Neuronal stem cell (in vitro differentiated cells): ENCODE measurements around the gene SIGLEC11.

Experiments used
- DNase-seq: peaks from one replicate; pipeline ENCODE4 v3.0.0-alpha.2; 2013; ENCODE audit warnings: low spot score
- H2AFZ ChIP-seq: one replicate; pipeline ENCODE4 v1.6.1; 2013; ENCODE audit warnings: mild to moderate bottlenecking, low read length, inconsistent platforms
- H2AK5ac ChIP-seq: 2 replicates; pipeline ENCODE4 v1.6.1; 2013; ENCODE audit warnings: low read depth, mild to moderate bottlenecking, inconsistent platforms, low read length, moderate library complexity, mixed read lengths
- H2BK120ac ChIP-seq: 2 replicates; pipeline ENCODE4 v1.6.1; 2013; ENCODE audit warnings: low read depth, mild to moderate bottlenecking, inconsistent platforms, low read length, moderate library complexity, mixed read lengths
- H2BK12ac ChIP-seq: one replicate; pipeline ENCODE4 v1.6.1; 2013; ENCODE audit warnings: low read length, inconsistent platforms
- H2BK15ac ChIP-seq: 2 replicates; pipeline ENCODE4 v1.6.1; 2013; ENCODE audit warnings: mild to moderate bottlenecking, low read length, inconsistent platforms, mixed read lengths
- H2BK5ac ChIP-seq: one replicate; pipeline ENCODE4 v1.6.1; 2013; ENCODE audit warnings: inconsistent platforms, mild to moderate bottlenecking, low read length, moderate library complexity
- H3K14ac ChIP-seq: one replicate; pipeline ENCODE4 v1.6.1; 2013; ENCODE audit warnings: low read length, inconsistent platforms
- H3K18ac ChIP-seq: 2 replicates; pipeline ENCODE4 v1.6.1; 2013; ENCODE audit warnings: low read length, inconsistent platforms
- H3K23ac ChIP-seq: 2 replicates; pipeline ENCODE4 v1.6.1; 2013; ENCODE audit warnings: low read depth, mild to moderate bottlenecking, mixed read lengths, low read length, inconsistent platforms; ENCODE audit not compliant: poor library complexity
- H3K27ac ChIP-seq: replicated peaks from 3 replicates; pipeline ENCODE4 v1.5.1; 2013; ENCODE audit warnings: low read length, inconsistent platforms
- H3K27me3 ChIP-seq, 3 experiments: 2 replicates each; pipeline ENCODE4 v1.6.1; 2013; ENCODE audit warnings: low read length in 3 of 3, mild to moderate bottlenecking in 2 of 3, inconsistent platforms in 1 of 3, low read depth in 1 of 3, mixed read lengths in 1 of 3, moderate library complexity in 1 of 3; ENCODE audit not compliant: control insufficient read depth in 3 of 3, insufficient read depth in 3 of 3
- H3K36me3 ChIP-seq, 2 donors: replicated peaks in 1 of 2; 2 replicates each; pipeline ENCODE4 v1.6.1; 2013; ENCODE audit warnings: low read length in 2 of 2; ENCODE audit not compliant: control insufficient read depth in 2 of 2, insufficient read depth in 2 of 2
- H3K4ac ChIP-seq: 2 replicates; pipeline ENCODE4 v1.6.1; 2013; ENCODE audit warnings: inconsistent platforms, mild to moderate bottlenecking, low read length, moderate library complexity
- H3K4me1 ChIP-seq, 2 donors: 1 replicate in 1 of 2; 2 replicates in 1 of 2; pipeline ENCODE4 v1.6.1; 2013; ENCODE audit warnings: low read length in 2 of 2, low read depth in 1 of 2; ENCODE audit not compliant: control insufficient read depth in 2 of 2, insufficient read depth in 1 of 2
- H3K4me2 ChIP-seq: one replicate; pipeline ENCODE4 v1.6.1; 2013; ENCODE audit warnings: mild to moderate bottlenecking, low read length, inconsistent platforms; ENCODE audit not compliant: insufficient read depth, poor library complexity, severe bottlenecking
- H3K4me3 ChIP-seq, 2 donors: 2 replicates each; pipeline ENCODE4 v1.5.1; 2013; ENCODE audit warnings: low read length in 2 of 2, mild to moderate bottlenecking in 2 of 2, inconsistent platforms in 1 of 2, moderate library complexity in 1 of 2
- H3K79me1 ChIP-seq: one replicate; pipeline ENCODE4 v1.6.1; 2013; ENCODE audit warnings: low read depth, mild to moderate bottlenecking, inconsistent platforms, low read length, moderate library complexity
- H3K9ac ChIP-seq: one replicate; pipeline ENCODE4 v1.6.1; 2013; ENCODE audit warnings: mild to moderate bottlenecking, low read depth, low read length, inconsistent platforms; ENCODE audit not compliant: poor library complexity
- H3K9me3 ChIP-seq, 2 donors: replicated peaks in 1 of 2; 2 replicates each; pipeline versions ENCODE3 to v1.6.1; 2013; ENCODE audit warnings: low read length in 2 of 2, mild to moderate bottlenecking in 2 of 2, inconsistent platforms in 1 of 2, low read depth in 1 of 2, mixed read lengths in 1 of 2, moderate library complexity in 1 of 2; ENCODE audit not compliant: control insufficient read depth in 2 of 2, insufficient read depth in 1 of 2
- H4K8ac ChIP-seq: one replicate; pipeline ENCODE4 v1.6.1; 2013; ENCODE audit warnings: low read depth, mild to moderate bottlenecking, inconsistent platforms, low read length, moderate library complexity
- H4K91ac ChIP-seq: one replicate; pipeline ENCODE4 v1.6.1; 2013; ENCODE audit warnings: low read length, low read depth, mild to moderate bottlenecking, inconsistent platforms; ENCODE audit not compliant: poor library complexity
- WGBS, 2 donors: extraction: QIAGEN DNeasy Blood & Tissue Kit; methylation state at CpG; one replicate each; pipeline ENCODE4 v1.1.7; 2013; ENCODE audit warnings: missing lambda C conversion rate in 2 of 2, mixed read lengths in 1 of 2; ENCODE audit not compliant: insufficient read length in 2 of 2, insufficient replicate concordance in 1 of 2; ENCODE audit errors: extremely low coverage in 2 of 2; 5-methylcytosine and 5-hydroxymethylcytosine counted together

Gene SIGLEC11

GRCh38 chr19:49976496-49976895 lies 15.5 kb upstream of the SIGLEC11 start:
- peaks cover 3% of the 10 kb centered on the region for H3K79me1 ChIP-seq
- no peaks in the 10 kb centered on the region for H3K9me3 ChIP-seq
- no peaks in the 10 kb centered on the region for H3K27me3 ChIP-seq
- H4K91ac ChIP-seq = no peak overlapping the region
- no peak overlapping the region for H2AK5ac ChIP-seq
- no peak overlapping the region for H2AFZ ChIP-seq
- H2BK12ac ChIP-seq = no peak overlapping the region
- no peak overlapping the region for H2BK15ac ChIP-seq
- no peak overlapping the region for H3K18ac ChIP-seq
- no peak overlapping the region for H3K4me3 ChIP-seq
- H3K9ac ChIP-seq = no peak overlapping the region
- H4K8ac ChIP-seq = no peak overlapping the region
- no peak overlapping the region for H3K4ac ChIP-seq
- H3K14ac ChIP-seq = no peak overlapping the region
- peaks cover 0 to 2% of the 10 kb centered on the region in 2 donors for H3K36me3 ChIP-seq
- WGBS, 2 donors = no CpG with 5 or more reads among the region's 3 CpGs
- no peaks in the 10 kb centered on the region for H3K4me1 ChIP-seq
- no peak overlapping the region for H3K27ac ChIP-seq
- no peak overlapping the region for H2BK120ac ChIP-seq
- H3K23ac ChIP-seq = no peak overlapping the region
- H3K4me2 ChIP-seq = no peak overlapping the region
- no peak overlapping the region for H2BK5ac ChIP-seq
- no peak for DNase-seq

GRCh38 chr19:49975051-49975450 lies 14.1 kb upstream of the SIGLEC11 start:
- H2AFZ ChIP-seq = no peak overlapping the region
- no peak overlapping the region for H3K23ac ChIP-seq
- H3K4ac ChIP-seq = no peak overlapping the region
- H3K4me2 ChIP-seq = no peak overlapping the region
- no peaks in the 10 kb centered on the region for H3K27me3 ChIP-seq
- H2BK15ac ChIP-seq = no peak overlapping the region
- no peak overlapping the region for H4K91ac ChIP-seq
- peak overlapping the region; percentile 41 for H3K18ac ChIP-seq
- no peak overlapping the region for H3K9ac ChIP-seq
- no peak overlapping the region for H2AK5ac ChIP-seq
- H4K8ac ChIP-seq = no peak overlapping the region
- no peaks in the 10 kb centered on the region for H3K4me1 ChIP-seq
- no CpG with 5 or more reads among the region's 7 CpGs for WGBS, 2 donors
- H3K9me3 ChIP-seq = no peaks in the 10 kb centered on the region
- no peak overlapping the region for H3K4me3 ChIP-seq
- H3K14ac ChIP-seq = no peak overlapping the region
- no peak overlapping the region for H2BK5ac ChIP-seq
- no peak for DNase-seq
- H2BK12ac ChIP-seq = no peak overlapping the region
- H2BK120ac ChIP-seq = no peak overlapping the region
- H3K36me3 ChIP-seq = peaks cover 0 to 2% of the 10 kb centered on the region in 2 donors
- no peak overlapping the region for H3K27ac ChIP-seq
- peaks cover 3% of the 10 kb centered on the region for H3K79me1 ChIP-seq

- no peak overlapping the region for H2BK15ac ChIP-seq
- peak overlapping the region; percentile 71 for H3K14ac ChIP-seq
- H3K27ac ChIP-seq = no peak overlapping the region
- no peak overlapping the region for H4K91ac ChIP-seq
- no peak overlapping the region for H2AK5ac ChIP-seq
- H3K27me3 ChIP-seq = no peaks in the 10 kb centered on the region
- no peaks in the 10 kb centered on the region for H3K9me3 ChIP-seq
- no peak overlapping the region for H3K4ac ChIP-seq
- H3K9ac ChIP-seq = no peak overlapping the region
- no peak overlapping the region for H2BK120ac ChIP-seq
- no peak overlapping the region for H3K4me3 ChIP-seq
- peaks cover 0 to 2% of the 10 kb centered on the region in 2 donors for H3K36me3 ChIP-seq
- no peak overlapping the region for H2AFZ ChIP-seq
- peak overlapping the region; percentile 8 for H3K23ac ChIP-seq
- DNase-seq = no peak
- H3K79me1 ChIP-seq = peaks cover 3% of the 10 kb centered on the region
- H3K18ac ChIP-seq = no peak overlapping the region
- no peaks in the 10 kb centered on the region for H3K4me1 ChIP-seq
- H2BK12ac ChIP-seq = no peak overlapping the region
- no peak overlapping the region for H2BK5ac ChIP-seq
- no peak overlapping the region for H4K8ac ChIP-seq
- H3K4me2 ChIP-seq = no peak overlapping the region
- no CpG with 5 or more reads among the region's 18 CpGs for WGBS, 2 donors
Measured at GRCh38 chr19:49973987-49974386, 13.0 kb upstream of the SIGLEC11 start.

- H3K4ac ChIP-seq = no peak overlapping the region
- no peak overlapping the region for H3K27ac ChIP-seq
- H3K36me3 ChIP-seq = peaks cover 0 to 2% of the 10 kb centered on the region in 2 donors
- H3K9ac ChIP-seq = no peak overlapping the region
- no peak overlapping the region for H2AFZ ChIP-seq
- no CpG with 5 or more reads among the region's 6 CpGs for WGBS, 2 donors
- no peak overlapping the region for H4K91ac ChIP-seq
- peaks cover 3% of the 10 kb centered on the region for H3K79me1 ChIP-seq
- no peak overlapping the region for H2BK15ac ChIP-seq
- no peak overlapping the region for H3K4me2 ChIP-seq
- no peak overlapping the region for H2BK12ac ChIP-seq
- no peak overlapping the region for H2BK120ac ChIP-seq
- no peaks in the 10 kb centered on the region for H3K4me1 ChIP-seq
- H2AK5ac ChIP-seq = no peak overlapping the region
- no peak for DNase-seq
- no peak overlapping the region for H2BK5ac ChIP-seq
- no peak overlapping the region for H3K18ac ChIP-seq
- peak overlapping the region in 1 of 2 donors; percentile 18 for H3K4me3 ChIP-seq
- no peaks in the 10 kb centered on the region for H3K9me3 ChIP-seq
- H4K8ac ChIP-seq = no peak overlapping the region
- H3K14ac ChIP-seq = no peak overlapping the region
- no peaks in the 10 kb centered on the region for H3K27me3 ChIP-seq
- no peak overlapping the region for H3K23ac ChIP-seq
Measured at GRCh38 chr19:49972841-49973240, 11.9 kb upstream of the SIGLEC11 start.
